Upper lobe of left lung (tissue), 4 donors: ENCODE results near the gene PRDM16.

Source experiments
- EP300 ChIP-seq, 4 donors: sonication (generic); formaldehyde crosslinking; IDR thresholded peaks; one replicate each; pipeline ENCODE4 v1.5.1; 2017; ENCODE audit warnings: antibody characterized with exemption in 4 of 4, control low read depth in 2 of 4
- POLR2A ChIP-seq, 4 donors: fragments of 450-650 bp; IDR thresholded peaks; one replicate each; pipeline ENCODE4 v1.5.1; 2016 to 2017; ENCODE audit warnings: antibody characterized with exemption in 4 of 4, mild to moderate bottlenecking in 2 of 4
- POLR2AphosphoS5 ChIP-seq, 2 donors: sonication (generic); formaldehyde crosslinking; IDR thresholded peaks; one replicate each; pipeline ENCODE4 v1.5.1; 2017; ENCODE audit warnings: antibody characterized with exemption in 2 of 2
- TF ChIP-seq, protein P1 (sequence below), 6 experiments: fragments of 450-650 bp in 4 of 6; fragments of 200-600 bp in 2 of 6; sonication (generic) in 2 of 6; IDR thresholded peaks; one replicate each; pipeline ENCODE4 v1.5.1; 2016 to 2019; ENCODE audit warnings: antibody characterized with exemption in 6 of 6

DNA sequence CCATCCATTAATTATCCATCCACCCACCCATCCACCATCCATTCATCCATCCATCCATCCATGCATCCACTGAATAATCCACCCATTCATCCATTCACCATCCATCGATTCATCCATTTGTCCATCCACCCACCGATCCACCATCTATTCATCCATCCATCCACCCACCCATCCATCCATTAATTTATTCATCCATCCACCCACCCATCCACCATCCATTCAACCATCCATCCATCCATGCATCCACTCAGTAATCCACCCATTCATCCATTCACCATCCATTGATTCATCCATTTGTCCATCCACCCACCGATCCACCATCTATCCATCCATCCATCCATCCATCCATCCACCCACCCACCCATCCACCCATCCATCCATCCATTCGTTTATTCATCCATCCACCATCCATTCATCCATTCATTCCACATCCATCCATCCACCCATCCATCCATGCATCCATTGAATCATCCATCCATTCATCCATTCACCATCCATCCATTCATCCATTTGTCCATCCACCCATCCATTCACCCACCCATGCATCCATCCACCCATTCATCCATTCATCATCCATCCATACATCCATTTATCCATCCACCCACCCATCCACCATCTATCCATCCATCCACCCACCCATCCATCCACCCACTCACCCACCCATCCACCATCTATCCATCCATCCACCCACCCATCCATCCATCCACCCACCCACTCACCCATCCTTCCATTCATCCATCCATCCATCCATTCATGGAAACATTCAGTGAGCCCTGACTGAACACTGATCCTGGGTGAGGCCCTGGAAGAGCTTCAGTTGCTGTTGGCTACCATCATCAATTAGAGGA lies 302.1 kb downstream of the PRDM16 start:
- TF ChIP-seq, protein P1, sequence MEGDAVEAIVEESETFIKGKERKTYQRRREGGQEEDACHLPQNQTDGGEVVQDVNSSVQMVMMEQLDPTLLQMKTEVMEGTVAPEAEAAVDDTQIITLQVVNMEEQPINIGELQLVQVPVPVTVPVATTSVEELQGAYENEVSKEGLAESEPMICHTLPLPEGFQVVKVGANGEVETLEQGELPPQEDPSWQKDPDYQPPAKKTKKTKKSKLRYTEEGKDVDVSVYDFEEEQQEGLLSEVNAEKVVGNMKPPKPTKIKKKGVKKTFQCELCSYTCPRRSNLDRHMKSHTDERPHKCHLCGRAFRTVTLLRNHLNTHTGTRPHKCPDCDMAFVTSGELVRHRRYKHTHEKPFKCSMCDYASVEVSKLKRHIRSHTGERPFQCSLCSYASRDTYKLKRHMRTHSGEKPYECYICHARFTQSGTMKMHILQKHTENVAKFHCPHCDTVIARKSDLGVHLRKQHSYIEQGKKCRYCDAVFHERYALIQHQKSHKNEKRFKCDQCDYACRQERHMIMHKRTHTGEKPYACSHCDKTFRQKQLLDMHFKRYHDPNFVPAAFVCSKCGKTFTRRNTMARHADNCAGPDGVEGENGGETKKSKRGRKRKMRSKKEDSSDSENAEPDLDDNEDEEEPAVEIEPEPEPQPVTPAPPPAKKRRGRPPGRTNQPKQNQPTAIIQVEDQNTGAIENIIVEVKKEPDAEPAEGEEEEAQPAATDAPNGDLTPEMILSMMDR (IDR thresholded peaks at IDR 0.05) = no peak
- no peak for TF ChIP-seq EP300 (IDR thresholded peaks at IDR 0.05)
- no peak for TF ChIP-seq POLR2AphosphoS5 (IDR thresholded peaks at IDR 0.05)
- TF ChIP-seq POLR2A (IDR thresholded peaks at IDR 0.05) = no peak
